Testis (tissue), 3 donors: ENCODE results near the gene YPEL4. TPM values are rescaled to one million over a fixed set of nuclear protein-coding genes. Genes with fewer than 3 reads are reported as not detected.

Experiments
- DNase-seq: peaks from one replicate; pipeline ENCODE4 v3.0.0-alpha.2; 2019
- H3K27ac ChIP-seq, 2 donors: fragments of 200-600 bp; sonication (generic); one replicate each; pipeline ENCODE4 v1.5.1; 2019
- H3K27me3 ChIP-seq: fragments of 200-600 bp; sonication (generic); one replicate; pipeline ENCODE4 v1.5.1; 2019
- H3K36me3 ChIP-seq: fragments of 200-600 bp; sonication (generic); one replicate; pipeline ENCODE4 v1.5.1; 2017; ENCODE audit warnings: low read depth; ENCODE audit errors: missing control alignments
- H3K4me1 ChIP-seq: fragments of 200-600 bp; sonication (generic); one replicate; pipeline ENCODE4 v1.5.1; 2019
- H3K4me3 ChIP-seq, 2 donors: fragments of 200-600 bp; sonication (generic); one replicate each; pipeline ENCODE4 v1.5.1; 2017 to 2019
- H3K9me3 ChIP-seq: fragments of 200-600 bp; sonication (generic); one replicate; pipeline ENCODE4 v1.5.1; 2017
- POLR2A ChIP-seq: fragments of 450-650 bp; IDR thresholded peaks from one replicate; pipeline ENCODE4 v1.6.1; 2017; ENCODE audit warnings: antibody characterized with exemption, mild to moderate bottlenecking, moderate library complexity
- WGBS, 2 donors: methylation state at CpG; one replicate each; pipeline ENCODE4 v1.1.5; 2018; 5-methylcytosine and 5-hydroxymethylcytosine counted together
- intact Hi-C: fragments of 100-400 bp; cut with DNase I; formaldehyde crosslinking; loops from one replicate; pipeline ENCODE4 v1.15.1; 2023; ENCODE audit warnings: low total_unique reads
- polyA plus RNA-seq: library from polyadenylated mRNA; stranded (reverse); fragments of 350-450 nt; fragmentation: Illumina TruSeq; extraction: RNeasy Lipid Tissue Mini Kit (QIAGEN cat#74804); gene quantifications from one replicate; pipeline ENCODE4 v1.2.3, GENCODE V29; 2014; ENCODE audit warnings: low read depth, low replicate concordance; ENCODE audit not compliant: insufficient read depth
- total RNA-seq, 2 donors: library from RNA; depleted of rRNA; stranded (reverse); fragments of >200 nt; gene quantifications; one replicate each; pipeline ENCODE4 v1.2.3, GENCODE V29; 2016
- TF ChIP-seq, protein P1 (sequence below), 3 experiments: fragments of 450-650 bp in 2 of 3; fragments of 200-600 bp in 1 of 3; sonication (generic) in 1 of 3; IDR thresholded peaks; one replicate each; pipeline ENCODE4 v1.5.1; 2016 to 2019; ENCODE audit warnings: antibody characterized with exemption in 3 of 3, mild to moderate bottlenecking in 2 of 3, moderate library complexity in 1 of 3

The YPEL4 gene
- total and polyA plus RNA-seq, 3 donors from 2014 or later, result 1.4 to 4.2 (median 3.4) TPM

DNA sequence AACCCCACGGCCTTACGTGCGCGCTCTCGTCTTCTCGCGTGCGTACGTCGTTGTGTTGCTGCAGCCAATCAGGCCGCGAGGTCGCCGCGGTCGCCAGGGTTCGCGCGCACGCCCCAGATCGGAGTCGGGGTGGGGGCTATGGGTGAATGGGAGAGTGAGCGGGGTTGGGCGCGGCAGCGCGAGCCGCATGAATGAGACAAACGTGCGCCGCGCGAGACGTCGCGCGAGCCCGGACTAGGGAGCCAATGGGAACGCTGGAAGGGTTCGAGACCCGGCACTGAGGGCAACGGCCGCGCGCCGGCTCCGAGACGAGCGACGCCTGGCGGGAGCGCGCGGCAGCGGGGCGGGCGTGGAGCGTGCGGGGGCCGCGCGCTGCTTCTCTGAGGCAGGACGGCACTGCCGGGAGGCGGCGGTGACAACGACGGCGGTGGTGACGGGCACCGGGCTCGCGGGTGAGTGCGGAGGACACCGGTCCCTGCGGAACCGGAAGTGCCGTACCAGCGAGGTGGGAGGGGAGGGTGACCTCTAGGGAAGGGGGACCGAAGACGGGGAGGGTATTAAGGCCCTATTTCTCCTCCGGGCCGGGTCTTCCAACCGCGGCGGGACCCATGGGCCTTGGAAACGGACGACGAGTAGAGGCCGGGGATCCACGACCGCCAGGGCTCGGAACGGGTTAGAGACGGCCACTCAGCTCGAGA is 18.2 kb upstream of the YPEL4 start, which contains the start of gene ZDHHC5:
ZDHHC5 (plus strand) TSS at position 379 of the 698 bp plus-strand sequence. CDS start 4,977 bp downstream, outside the sequence.
- DNase-seq, result peak; percentile 100
- Histone ChIP-seq H3K9me3 (no peaks in the 10 kb centered on the region), H3K27me3 (no peaks in the 10 kb centered on the region), H3K27ac (peak within 1 kb of the TSS; percentile 95 to 96), H3K4me3 (peak within 1 kb of the TSS; percentile 97 to 99), H3K36me3 (no peaks in the 10 kb centered on the region), H3K4me1 (peaks cover 4% of the 10 kb centered on the region)
- no peak for TF ChIP-seq POLR2A
- TF ChIP-seq, protein P1, sequence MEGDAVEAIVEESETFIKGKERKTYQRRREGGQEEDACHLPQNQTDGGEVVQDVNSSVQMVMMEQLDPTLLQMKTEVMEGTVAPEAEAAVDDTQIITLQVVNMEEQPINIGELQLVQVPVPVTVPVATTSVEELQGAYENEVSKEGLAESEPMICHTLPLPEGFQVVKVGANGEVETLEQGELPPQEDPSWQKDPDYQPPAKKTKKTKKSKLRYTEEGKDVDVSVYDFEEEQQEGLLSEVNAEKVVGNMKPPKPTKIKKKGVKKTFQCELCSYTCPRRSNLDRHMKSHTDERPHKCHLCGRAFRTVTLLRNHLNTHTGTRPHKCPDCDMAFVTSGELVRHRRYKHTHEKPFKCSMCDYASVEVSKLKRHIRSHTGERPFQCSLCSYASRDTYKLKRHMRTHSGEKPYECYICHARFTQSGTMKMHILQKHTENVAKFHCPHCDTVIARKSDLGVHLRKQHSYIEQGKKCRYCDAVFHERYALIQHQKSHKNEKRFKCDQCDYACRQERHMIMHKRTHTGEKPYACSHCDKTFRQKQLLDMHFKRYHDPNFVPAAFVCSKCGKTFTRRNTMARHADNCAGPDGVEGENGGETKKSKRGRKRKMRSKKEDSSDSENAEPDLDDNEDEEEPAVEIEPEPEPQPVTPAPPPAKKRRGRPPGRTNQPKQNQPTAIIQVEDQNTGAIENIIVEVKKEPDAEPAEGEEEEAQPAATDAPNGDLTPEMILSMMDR (IDR thresholded peaks at IDR 0.05), result peak; percentile 44 to 51 (median 48)
- 0% methylated on average over 94 of the region's 96 CpGs; no CpG with 5 or more reads in 1 of the 2 donors for WGBS, 2 donors
- intact Hi-C loops, result no loop called here

DNA sequence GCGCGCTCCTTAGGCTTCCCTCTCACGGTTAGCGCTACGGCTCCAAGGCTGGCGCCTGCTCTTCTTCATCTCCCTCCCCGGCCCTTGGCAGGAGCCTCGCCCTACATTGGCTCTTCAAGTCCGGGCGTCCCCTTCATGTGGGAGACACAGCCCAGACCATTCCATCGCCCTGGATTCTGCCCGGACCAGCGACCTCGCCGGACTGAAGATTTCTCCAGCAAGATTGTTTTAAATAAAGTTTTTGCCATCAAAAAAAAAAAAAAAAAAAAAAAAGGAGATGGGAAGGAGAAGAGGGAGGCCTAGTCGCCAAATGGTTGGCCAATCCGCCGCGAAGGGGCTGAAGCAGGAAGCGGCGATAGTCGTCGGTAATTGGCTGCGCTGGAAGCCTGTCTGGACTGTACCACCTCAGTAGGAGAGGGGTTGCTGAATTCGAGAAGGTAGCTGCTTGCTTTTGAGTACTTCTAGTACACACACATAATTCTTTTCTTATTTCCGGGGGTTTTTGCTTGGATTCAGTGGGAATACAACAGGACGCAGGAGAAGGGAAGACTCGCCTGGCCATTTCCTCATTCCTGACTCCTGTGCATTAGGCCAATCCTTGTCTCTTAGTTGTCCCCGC is 17.5 kb upstream of the YPEL4 start:
- intact Hi-C loops, result no loop called here
- WGBS, 2 donors, result 0 to 3% methylated on average over 17 to 29 of the region's 29 CpGs

DNA sequence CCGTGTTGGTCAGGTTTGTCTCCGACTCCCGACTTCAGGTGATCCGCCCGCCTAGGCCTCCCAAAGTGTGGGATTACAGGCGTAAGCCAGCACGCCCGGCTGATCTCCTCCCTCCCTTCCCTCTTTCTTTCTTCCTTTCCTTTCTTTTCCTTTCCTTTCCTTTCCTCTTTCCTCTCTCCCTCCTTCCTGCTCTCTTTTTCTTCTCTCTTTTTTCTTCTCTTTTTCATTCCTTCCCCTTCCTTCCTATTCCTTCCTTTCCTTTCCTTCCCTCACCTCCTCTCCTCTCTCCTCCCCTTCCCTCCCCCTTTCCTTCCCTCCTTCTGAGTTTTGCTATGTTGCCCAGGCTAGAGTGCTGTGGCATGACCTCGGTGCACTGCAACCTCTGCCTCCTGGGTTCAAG is 14.3 kb upstream of the YPEL4 start:
- WGBS, 2 donors, result 76 to 78% methylated on average over 9 of the region's 9 CpGs
- no peak overlapping the region for H3K27ac ChIP-seq
- H3K9me3 ChIP-seq, result no peaks in the 10 kb centered on the region
- peaks cover under 1% of the 10 kb centered on the region for H3K4me1 ChIP-seq
- H3K36me3 ChIP-seq, result no peaks in the 10 kb centered on the region
- TF ChIP-seq POLR2A, result no peak
- TF ChIP-seq, protein P1 (IDR thresholded peaks at IDR 0.05), result no peak
- no peak for DNase-seq
- no peak overlapping the region for H3K4me3 ChIP-seq
- H3K27me3 ChIP-seq, result no peaks in the 10 kb centered on the region
- intact Hi-C loops, result no loop called here

More for the DNA sequence above, 17.5 kb upstream of the YPEL4 start:
- Histone ChIP-seq H3K27ac (peak overlapping the region; percentile 95 to 96), H3K4me3 (peak overlapping the region; percentile 97 to 99), H3K27me3 (no peaks in the 10 kb centered on the region), H3K36me3 (no peaks in the 10 kb centered on the region), H3K9me3 (no peaks in the 10 kb centered on the region), H3K4me1 (peaks cover 4% of the 10 kb centered on the region)
- peak; percentile 100 for DNase-seq
- TF ChIP-seq, protein P1 (IDR thresholded peaks at IDR 0.05), result no peak
- no peak for TF ChIP-seq POLR2A

DNA sequence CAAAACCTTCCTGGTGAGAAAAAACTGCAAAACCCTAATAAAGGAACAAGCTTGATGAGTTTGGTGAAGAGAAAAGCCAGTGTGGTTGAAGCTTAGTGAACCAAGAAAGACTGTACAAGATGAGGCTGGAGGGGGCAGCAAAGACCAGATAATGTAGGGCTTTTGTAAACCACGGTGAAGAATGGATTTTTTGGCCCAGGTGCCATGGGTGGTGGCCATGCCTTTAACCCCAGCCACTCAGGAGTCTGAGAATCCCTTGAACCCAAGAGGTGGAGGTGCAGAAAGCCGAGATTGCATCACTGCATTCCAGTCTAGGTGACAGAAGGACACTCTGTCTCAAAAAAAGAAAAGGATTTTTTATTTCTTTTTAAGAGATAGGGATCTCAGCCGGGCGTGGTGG is 13.2 kb upstream of the YPEL4 start:
- Histone ChIP-seq H3K4me1 (peaks cover 3% of the 10 kb centered on the region), H3K27me3 (no peaks in the 10 kb centered on the region), H3K36me3 (no peaks in the 10 kb centered on the region), H3K27ac (no peak overlapping the region), H3K9me3 (no peaks in the 10 kb centered on the region), H3K4me3 (no peak overlapping the region)
- no peak for TF ChIP-seq POLR2A
- TF ChIP-seq, protein P1 (IDR thresholded peaks at IDR 0.05), result no peak
- intact Hi-C loops, result no loop called here
- DNase-seq, result no peak
- whole genome bisulfite sequencing, 2 donors, result 66 to 71% methylated on average over 4 of the region's 4 CpGs
